Progenitor cell of endocrine pancreas (in vitro differentiated cells): Measurements from ENCODE around the gene AKAP7. TPM values are rescaled to one million over a fixed set of nuclear protein-coding genes. Genes with fewer than 3 reads are reported as not detected.

Experiments
- DNase-seq: peaks from one replicate; pipeline ENCODE4 v3.0.0; 2021; ENCODE audit warnings: low spot score; ENCODE audit not compliant: unreplicated experiment
- H3K27ac Mint-ChIP-seq: 2 replicates; pipeline ENCODE4 v1.8.0; 2021; ENCODE audit warnings: mild to moderate bottlenecking, moderate library complexity, mixed read lengths
- H3K27me3 Mint-ChIP-seq: 2 replicates; pipeline ENCODE4 v1.8.0; 2021; ENCODE audit warnings: mixed read lengths
- H3K36me3 Mint-ChIP-seq: 2 replicates; pipeline ENCODE4 v1.8.0; 2022; ENCODE audit warnings: mixed read lengths; ENCODE audit not compliant: insufficient read depth
- H3K4me1 Mint-ChIP-seq: 2 replicates; pipeline ENCODE4 v1.8.0; 2021; ENCODE audit warnings: low read depth, mixed read lengths
- H3K4me3 Mint-ChIP-seq: 2 replicates; pipeline ENCODE4 v1.8.0; 2021; ENCODE audit warnings: low read depth, mild to moderate bottlenecking, moderate library complexity, mixed read lengths
- H3K9me3 Mint-ChIP-seq: 2 replicates; pipeline ENCODE4 v1.8.0; 2021; ENCODE audit warnings: low read depth, mixed read lengths
- total RNA-seq: library from RNA; stranded (reverse); gene quantifications from 2 replicates; pipeline ENCODE4 v1.2.1, GENCODE V29; 2021
- TF ChIP-seq, protein P1 (sequence below): fragments of 200-600 bp; sonication (generic); IDR thresholded peaks from one replicate; pipeline ENCODE4 v1.5.0; 2021; ENCODE audit warnings: antibody characterized with exemption, mild to moderate bottlenecking; ENCODE audit not compliant: unreplicated experiment

The AKAP7 gene
- total RNA-seq, 1 donor from 2014 or later: 25.5 TPM

DNA sequence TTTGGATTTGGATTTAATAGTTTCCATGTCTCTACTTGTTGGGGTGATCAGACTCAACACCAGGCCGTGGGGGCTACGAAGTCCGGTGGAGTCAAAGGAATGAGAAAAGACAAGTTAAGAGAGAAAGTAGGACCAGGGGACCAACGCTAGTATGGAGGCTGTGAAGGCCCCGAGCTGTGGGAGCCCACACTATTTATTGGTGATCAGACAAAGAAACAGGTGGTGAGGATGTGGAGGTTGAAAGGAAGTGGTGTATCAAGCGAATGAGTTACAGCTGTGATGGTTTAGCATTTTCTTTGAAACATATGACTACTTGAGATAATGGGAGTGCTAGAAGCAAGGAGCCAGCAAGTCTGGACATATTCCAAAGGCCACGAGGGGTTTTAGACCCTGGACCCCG, 62.4 kb downstream of the AKAP7 start:
- DNase-seq: no peak
- Mint-ChIP-seq H3K27ac (no peak overlapping the region), H3K36me3 (peaks cover 20% of the 10 kb centered on the region), H3K4me3 (no peak overlapping the region), H3K9me3 (peaks cover 22% of the 10 kb centered on the region), H3K27me3 (no peaks in the 10 kb centered on the region), H3K4me1 (peaks cover 1% of the 10 kb centered on the region)
- TF ChIP-seq, protein P1, sequence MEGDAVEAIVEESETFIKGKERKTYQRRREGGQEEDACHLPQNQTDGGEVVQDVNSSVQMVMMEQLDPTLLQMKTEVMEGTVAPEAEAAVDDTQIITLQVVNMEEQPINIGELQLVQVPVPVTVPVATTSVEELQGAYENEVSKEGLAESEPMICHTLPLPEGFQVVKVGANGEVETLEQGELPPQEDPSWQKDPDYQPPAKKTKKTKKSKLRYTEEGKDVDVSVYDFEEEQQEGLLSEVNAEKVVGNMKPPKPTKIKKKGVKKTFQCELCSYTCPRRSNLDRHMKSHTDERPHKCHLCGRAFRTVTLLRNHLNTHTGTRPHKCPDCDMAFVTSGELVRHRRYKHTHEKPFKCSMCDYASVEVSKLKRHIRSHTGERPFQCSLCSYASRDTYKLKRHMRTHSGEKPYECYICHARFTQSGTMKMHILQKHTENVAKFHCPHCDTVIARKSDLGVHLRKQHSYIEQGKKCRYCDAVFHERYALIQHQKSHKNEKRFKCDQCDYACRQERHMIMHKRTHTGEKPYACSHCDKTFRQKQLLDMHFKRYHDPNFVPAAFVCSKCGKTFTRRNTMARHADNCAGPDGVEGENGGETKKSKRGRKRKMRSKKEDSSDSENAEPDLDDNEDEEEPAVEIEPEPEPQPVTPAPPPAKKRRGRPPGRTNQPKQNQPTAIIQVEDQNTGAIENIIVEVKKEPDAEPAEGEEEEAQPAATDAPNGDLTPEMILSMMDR: no peak

DNA sequence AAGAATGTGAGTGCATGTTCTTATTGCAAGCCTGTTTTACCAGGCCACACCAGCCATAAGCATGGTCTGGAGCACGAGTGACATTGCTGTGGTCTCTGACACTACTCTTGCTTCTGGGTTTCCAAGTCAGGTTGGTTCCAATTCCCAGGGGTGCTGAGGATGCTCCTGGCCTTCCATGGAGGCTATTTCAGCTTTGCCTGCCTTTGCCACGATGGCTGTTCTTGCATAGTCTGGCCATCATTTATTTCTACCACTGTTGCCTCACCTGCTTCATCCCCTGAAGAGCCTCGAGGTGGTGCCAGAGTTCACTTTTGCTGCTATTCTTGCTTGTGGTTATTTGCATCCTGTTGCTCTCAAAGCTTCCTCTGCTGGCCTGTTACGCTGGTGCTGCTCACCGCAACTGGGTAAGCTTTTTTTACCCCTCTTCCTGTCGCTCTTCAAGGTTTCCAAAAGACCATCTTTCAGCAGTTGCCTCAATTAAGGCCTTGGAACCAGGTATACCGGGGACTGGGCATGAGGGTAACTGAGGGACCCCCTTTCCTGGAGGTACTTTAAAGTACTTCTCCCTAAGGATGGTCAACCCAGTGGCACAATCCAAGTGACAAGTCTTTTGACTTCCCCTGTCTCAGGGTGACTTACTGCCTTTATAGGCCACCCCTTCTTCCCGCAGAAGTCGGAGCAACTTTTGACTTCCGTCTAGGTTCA, 64.5 kb downstream of the AKAP7 start:
- TF ChIP-seq, protein P1: peak; percentile 75
- H3K4me3 Mint-ChIP-seq: no peak overlapping the region
- no peak overlapping the region for H3K27ac Mint-ChIP-seq
- H3K9me3 Mint-ChIP-seq: peaks cover 4% of the 10 kb centered on the region
- DNase-seq: peak; percentile 20
- H3K36me3 Mint-ChIP-seq: peaks cover 3% of the 10 kb centered on the region
- peaks cover 1% of the 10 kb centered on the region for H3K4me1 Mint-ChIP-seq
- no peaks in the 10 kb centered on the region for H3K27me3 Mint-ChIP-seq

DNA sequence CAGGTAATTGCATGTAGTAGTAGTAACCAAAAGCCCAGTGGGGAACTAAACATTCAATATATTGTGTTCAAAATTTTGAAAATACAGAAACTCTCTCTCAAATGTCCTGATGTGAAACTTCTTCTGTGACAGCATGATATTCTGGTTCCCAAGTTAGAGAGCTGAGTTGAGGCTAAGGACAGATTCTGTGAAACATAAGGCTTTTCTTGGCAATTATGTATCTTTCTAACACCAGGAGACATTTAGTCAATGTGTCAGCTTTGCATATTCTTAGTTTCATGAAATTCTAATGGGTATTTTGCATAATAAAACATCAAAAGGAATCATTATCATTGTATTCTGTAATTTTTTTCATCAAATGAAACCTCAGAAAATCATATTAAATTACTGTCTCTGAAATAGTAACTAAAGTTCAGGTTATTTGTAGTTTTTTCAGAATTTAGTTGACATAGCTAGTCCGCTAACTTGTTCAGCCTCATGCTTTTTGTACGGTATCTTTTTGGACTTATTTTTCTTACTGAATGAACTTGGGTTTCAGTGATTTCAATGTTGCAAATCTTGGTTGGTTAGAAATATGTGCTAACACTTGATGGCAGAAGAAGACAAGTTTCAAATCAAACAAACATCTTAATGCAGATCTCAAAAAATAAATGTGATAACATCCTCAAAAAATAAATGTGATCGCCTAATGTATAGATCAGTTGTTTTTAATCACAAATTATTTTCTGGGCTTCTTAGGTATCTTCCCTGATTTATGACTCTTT, 70.4 kb downstream of the AKAP7 start:
- H3K9me3 Mint-ChIP-seq: peaks cover 1% of the 10 kb centered on the region
- H3K36me3 Mint-ChIP-seq: peaks cover 3% of the 10 kb centered on the region
- H3K4me3 Mint-ChIP-seq: no peak overlapping the region
- no peaks in the 10 kb centered on the region for H3K27me3 Mint-ChIP-seq
- H3K4me1 Mint-ChIP-seq: no peaks in the 10 kb centered on the region
- no peak overlapping the region for H3K27ac Mint-ChIP-seq
- TF ChIP-seq, protein P1: no peak
- DNase-seq: no peak

DNA sequence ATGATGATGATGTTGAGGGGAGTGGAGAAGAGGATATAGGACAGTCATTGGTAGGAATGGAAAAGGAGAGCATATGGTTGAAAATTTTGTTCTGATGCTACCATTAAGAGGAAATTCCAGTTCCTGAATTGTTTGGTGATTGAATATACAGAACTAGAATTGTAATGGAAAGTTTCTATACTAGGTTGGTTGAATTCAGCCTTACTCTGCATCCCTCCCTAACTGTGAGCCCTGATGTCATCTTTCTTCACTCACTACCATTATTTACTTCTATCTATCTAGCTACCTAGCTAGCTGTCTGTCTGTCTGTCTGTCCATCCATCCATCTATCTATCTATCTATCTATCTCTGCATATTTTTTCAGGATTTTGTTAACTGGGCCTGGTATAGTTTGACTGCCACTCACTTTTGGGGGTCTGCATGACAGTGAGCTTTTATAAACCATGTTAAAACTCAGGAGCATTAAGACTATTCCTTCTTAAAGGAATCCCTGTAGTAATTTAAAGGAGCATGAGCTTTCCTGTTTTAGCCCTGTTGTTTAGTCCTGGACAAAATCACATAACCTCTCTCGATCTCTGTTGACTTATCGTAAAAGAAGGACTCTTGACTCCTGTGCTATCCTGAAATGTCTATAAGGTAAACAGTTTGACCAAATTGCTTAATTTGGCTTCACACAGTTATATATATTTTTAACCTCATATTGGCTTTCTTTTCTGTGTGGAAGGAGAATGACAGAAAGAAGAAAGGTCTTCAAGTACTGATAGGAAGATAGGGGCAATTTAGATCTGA, 71.4 kb downstream of the AKAP7 start:
- Mint-ChIP-seq H3K9me3 (peaks cover 3% of the 10 kb centered on the region), H3K27ac (no peak overlapping the region), H3K36me3 (peaks cover 5% of the 10 kb centered on the region), H3K27me3 (no peaks in the 10 kb centered on the region), H3K4me3 (no peak overlapping the region), H3K4me1 (no peaks in the 10 kb centered on the region)
- TF ChIP-seq, protein P1: no peak
- DNase-seq: no peak

DNA sequence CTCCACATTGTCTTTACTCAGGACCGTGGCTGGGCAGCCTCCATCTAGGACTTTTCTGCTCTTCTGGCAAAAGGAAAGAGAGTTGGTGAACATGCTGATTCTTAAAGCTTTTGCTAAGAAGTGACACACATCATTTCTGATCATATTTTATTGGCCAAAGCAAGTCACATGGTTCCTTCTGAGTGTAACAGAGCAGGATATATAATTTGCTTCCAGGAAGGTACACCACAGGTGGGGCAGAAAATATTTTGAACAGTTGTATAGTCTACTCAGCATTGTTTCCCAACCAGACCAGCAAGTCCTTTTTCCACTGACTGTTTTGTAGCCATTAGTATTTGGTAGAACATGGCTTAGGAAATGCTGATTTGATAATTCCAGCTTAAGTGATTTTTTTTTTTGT, 73.5 kb downstream of the AKAP7 start:
- Mint-ChIP-seq H3K9me3 (peaks cover 3% of the 10 kb centered on the region), H3K4me1 (peaks cover 4% of the 10 kb centered on the region), H3K36me3 (peaks cover 5% of the 10 kb centered on the region), H3K4me3 (no peak overlapping the region), H3K27ac (no peak overlapping the region), H3K27me3 (no peaks in the 10 kb centered on the region)
- TF ChIP-seq, protein P1: no peak
- no peak for DNase-seq
